ENCODE results near the gene CEP85. TPM values are rescaled to one million over a fixed set of nuclear protein-coding genes. Genes with fewer than 3 reads are reported as not detected.

The CEP85 gene
- total RNA-seq, 4 donors from 2014 or later = 28.5 to 61.6 (median 41.3) TPM

- Histone ChIP-seq H3K4me1 (no peaks in the 10 kb centered on the region), H3K36me3 (no peaks in the 10 kb centered on the region), H3K27ac (no peak overlapping the region), H3K4me3 (no peak overlapping the region), H3K27me3 (no peaks in the 10 kb centered on the region), H3K9me3 (no peaks in the 10 kb centered on the region)
- no peak for DNase-seq
- in situ Hi-C loops (cut with MboI; ENCODE audit: low sequenced_read_pairs in 4 of 4) (no loop called here), intact Hi-C loops (cut with DNase I; ENCODE audit: low total_unique reads) (no loop called here)
- TF ChIP-seq POLR2A (IDR thresholded peaks at IDR 0.05) (no peak), CTCF (IDR thresholded peaks at IDR 0.05 in 4 of 5, conservative IDR thresholded peaks at IDR 0.05 in 1 of 5) (no peak)
- no peak for ATAC-seq
These were observed 80.5 kb downstream of the CEP85 start for GRCh38 chr1:26314501-26314900.

- intact Hi-C loops (cut with DNase I; ENCODE audit: low total_unique reads) (no loop called here), in situ Hi-C loops (cut with MboI; ENCODE audit: low sequenced_read_pairs in 4 of 4) (no loop called here)
- H3K27ac ChIP-seq = no peak overlapping the region
- H3K27me3 ChIP-seq = no peaks in the 10 kb centered on the region
- H3K4me3 ChIP-seq = no peak overlapping the region
- no peaks in the 10 kb centered on the region for H3K9me3 ChIP-seq
- DNase-seq (no peak), ATAC-seq (no peak)
- H3K4me1 ChIP-seq = peaks cover 1 to 3% of the 10 kb centered on the region in 2 donors
- H3K36me3 ChIP-seq = no peaks in the 10 kb centered on the region
- no peak for TF ChIP-seq CTCF (IDR thresholded peaks at IDR 0.05 in 4 of 5, conservative IDR thresholded peaks at IDR 0.05 in 1 of 5)
- no peak for TF ChIP-seq POLR2A (IDR thresholded peaks at IDR 0.05)
These were observed 82.2 kb downstream of the CEP85 start for GRCh38 chr1:26315874-26316850.

GRCh38 chr1:26317146-26317545 is 83.1 kb downstream of the CEP85 start:
- DNase-seq = no peak
- Histone ChIP-seq H3K4me1 (peaks cover 4 to 5% of the 10 kb centered on the region in 2 donors), H3K27ac (no peak overlapping the region), H3K36me3 (no peaks in the 10 kb centered on the region), H3K27me3 (no peaks in the 10 kb centered on the region), H3K4me3 (no peak overlapping the region), H3K9me3 (no peaks in the 10 kb centered on the region)
- in situ Hi-C loops (cut with MboI; ENCODE audit: low sequenced_read_pairs in 4 of 4) = no loop called here
- intact Hi-C loops (cut with DNase I; ENCODE audit: low total_unique reads) = no loop called here
- no peak for ATAC-seq
- TF ChIP-seq CTCF (IDR thresholded peaks at IDR 0.05 in 4 of 5, conservative IDR thresholded peaks at IDR 0.05 in 1 of 5) (no peak), POLR2A (IDR thresholded peaks at IDR 0.05) (no peak)

GRCh38 chr1:26317612-26318337 is 83.8 kb downstream of the CEP85 start, which contains the start of gene CD52:
CD52 (plus strand) TSS chr1:26317958; CDS start chr1:26318018, 60 bp downstream.
- Histone ChIP-seq H3K9me3 (no peaks in the 10 kb centered on the region), H3K27me3 (no peaks in the 10 kb centered on the region), H3K4me3 (no peak within 1 kb of the TSS), H3K4me1 (peaks cover 4 to 5% of the 10 kb centered on the region in 2 donors), H3K27ac (no peak within 1 kb of the TSS), H3K36me3 (no peaks in the 10 kb centered on the region)
- no peak for ATAC-seq
- intact Hi-C loops (cut with DNase I; ENCODE audit: low total_unique reads) = no loop called here
- no peak for DNase-seq
- TF ChIP-seq POLR2A (IDR thresholded peaks at IDR 0.05) = no peak
- no peak for TF ChIP-seq CTCF (IDR thresholded peaks at IDR 0.05 in 4 of 5, conservative IDR thresholded peaks at IDR 0.05 in 1 of 5)
- in situ Hi-C loops (cut with MboI; ENCODE audit: low sequenced_read_pairs in 4 of 4) = no loop called here
